OCI-LY7 (cell line): Measurements from ENCODE around the gene PLEKHH3.

Source experiments
- CTCF ChIP-seq: fragments of 200-600 bp; sonication (generic); conservative IDR thresholded peaks from 2 replicates; pipeline ENCODE4 v1.5.1; 2014; ENCODE audit warnings: mild to moderate bottlenecking, antibody characterized with exemption, low read length, moderate library complexity, mixed read lengths
- EZH2phosphoT487 ChIP-seq: fragments of 200-600 bp; sonication (generic); IDR thresholded peaks from 2 replicates; pipeline ENCODE4 v1.6.1; 2018; ENCODE audit warnings: low read depth, borderline replicate concordance, mild to moderate bottlenecking, mixed run types, antibody characterized with exemption, low read length, moderate library complexity, mixed read lengths

GRCh38 chr17:42679492-42680330, 2.9 kb upstream of the PLEKHH3 start:
- TF ChIP-seq CTCF: peak; percentile 68
- TF ChIP-seq EZH2phosphoT487: no peak
